LNCaP clone FGC (cell line): ENCODE measurements around the gene YIPF5.

Source experiments
- DNase-seq: peaks from one replicate; pipeline ENCODE4 v3.0.0-alpha.2; 2011; ENCODE audit warnings: low read depth
- H3K4me3 ChIP-seq: 2 replicates; pipeline ENCODE4 v1.5.1; 2011; ENCODE audit warnings: mild to moderate bottlenecking, low read depth, low read length, control low read depth
- TF ChIP-seq, protein P1 (sequence below): IDR thresholded peaks from 2 replicates; pipeline ENCODE4 v1.5.1; 2012; ENCODE audit warnings: mild to moderate bottlenecking; ENCODE audit not compliant: control insufficient read depth, insufficient read depth; ENCODE audit errors: extremely low read depth

Gene YIPF5

DNA sequence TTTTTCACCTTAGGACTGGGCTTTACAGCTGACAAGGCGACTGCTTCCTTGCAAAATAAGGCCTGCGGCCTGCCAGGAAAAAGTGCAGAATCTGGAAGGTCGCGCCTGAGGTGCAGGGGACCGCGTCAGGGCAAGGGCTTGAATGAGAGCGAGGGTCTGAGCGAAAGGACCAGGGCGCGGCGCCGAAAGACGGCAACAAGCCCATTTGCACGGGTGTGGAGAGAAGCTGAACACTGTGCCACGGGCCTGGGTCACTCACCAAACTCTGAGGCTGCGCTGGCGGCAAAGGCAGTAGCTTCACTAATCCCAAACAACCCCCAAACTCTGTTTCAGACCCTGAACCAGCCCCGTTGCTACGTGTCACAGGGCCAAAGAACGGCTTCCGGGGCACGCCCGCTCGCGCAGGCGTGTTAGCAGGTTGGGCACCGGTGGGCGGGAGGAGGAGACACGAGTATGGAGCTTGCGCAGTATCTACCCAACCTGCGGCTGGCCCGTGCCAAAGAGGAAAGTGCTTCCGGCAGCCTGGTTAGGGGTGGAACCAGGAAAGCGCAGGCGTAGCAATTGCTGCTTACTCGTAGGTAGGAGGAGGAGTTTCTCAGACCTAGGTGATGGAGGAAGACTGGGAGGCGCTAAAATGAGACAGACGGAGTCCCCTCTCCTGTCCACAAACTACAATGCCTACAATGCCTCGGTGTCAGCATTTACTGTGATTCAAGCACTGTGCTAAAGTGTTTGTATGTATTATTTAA lies at the start of gene YIPF5, which contains the start of gene KCTD16:
YIPF5 (minus strand) TSS at position 384 of the 749 bp plus-strand sequence. CDS start 704 bp downstream, outside the sequence.
KCTD16 (plus strand) TSS at position 598 of the 749 bp plus-strand sequence.
- TF ChIP-seq, protein P1, sequence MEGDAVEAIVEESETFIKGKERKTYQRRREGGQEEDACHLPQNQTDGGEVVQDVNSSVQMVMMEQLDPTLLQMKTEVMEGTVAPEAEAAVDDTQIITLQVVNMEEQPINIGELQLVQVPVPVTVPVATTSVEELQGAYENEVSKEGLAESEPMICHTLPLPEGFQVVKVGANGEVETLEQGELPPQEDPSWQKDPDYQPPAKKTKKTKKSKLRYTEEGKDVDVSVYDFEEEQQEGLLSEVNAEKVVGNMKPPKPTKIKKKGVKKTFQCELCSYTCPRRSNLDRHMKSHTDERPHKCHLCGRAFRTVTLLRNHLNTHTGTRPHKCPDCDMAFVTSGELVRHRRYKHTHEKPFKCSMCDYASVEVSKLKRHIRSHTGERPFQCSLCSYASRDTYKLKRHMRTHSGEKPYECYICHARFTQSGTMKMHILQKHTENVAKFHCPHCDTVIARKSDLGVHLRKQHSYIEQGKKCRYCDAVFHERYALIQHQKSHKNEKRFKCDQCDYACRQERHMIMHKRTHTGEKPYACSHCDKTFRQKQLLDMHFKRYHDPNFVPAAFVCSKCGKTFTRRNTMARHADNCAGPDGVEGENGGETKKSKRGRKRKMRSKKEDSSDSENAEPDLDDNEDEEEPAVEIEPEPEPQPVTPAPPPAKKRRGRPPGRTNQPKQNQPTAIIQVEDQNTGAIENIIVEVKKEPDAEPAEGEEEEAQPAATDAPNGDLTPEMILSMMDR, result no peak
- peak within 1 kb of the TSS; percentile 87 for H3K4me3 ChIP-seq
- DNase-seq, result peak; percentile 95

DNA sequence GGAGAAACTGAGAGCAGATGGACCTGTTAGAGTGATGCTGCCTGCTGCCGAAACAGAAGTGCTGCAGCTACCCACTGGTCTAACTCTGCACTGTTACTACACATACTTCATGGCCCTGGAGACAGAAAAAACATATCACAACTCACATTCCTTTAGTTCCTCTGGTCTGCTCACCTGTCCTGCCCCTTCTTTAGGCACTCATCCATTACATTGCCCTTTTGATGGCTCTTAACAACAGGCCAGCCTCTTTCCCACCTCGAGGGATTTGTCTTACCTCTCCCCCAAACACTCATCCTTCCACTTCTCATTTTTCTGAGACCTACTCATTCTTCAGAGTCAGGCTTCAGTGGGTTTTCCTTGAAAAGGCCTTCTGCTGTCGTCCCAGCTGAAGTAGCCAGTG lies 49.4 kb upstream of the YIPF5 start:
- H3K4me3 ChIP-seq, result no peak overlapping the region
- TF ChIP-seq, protein P1, result no peak
- no peak for DNase-seq

DNA sequence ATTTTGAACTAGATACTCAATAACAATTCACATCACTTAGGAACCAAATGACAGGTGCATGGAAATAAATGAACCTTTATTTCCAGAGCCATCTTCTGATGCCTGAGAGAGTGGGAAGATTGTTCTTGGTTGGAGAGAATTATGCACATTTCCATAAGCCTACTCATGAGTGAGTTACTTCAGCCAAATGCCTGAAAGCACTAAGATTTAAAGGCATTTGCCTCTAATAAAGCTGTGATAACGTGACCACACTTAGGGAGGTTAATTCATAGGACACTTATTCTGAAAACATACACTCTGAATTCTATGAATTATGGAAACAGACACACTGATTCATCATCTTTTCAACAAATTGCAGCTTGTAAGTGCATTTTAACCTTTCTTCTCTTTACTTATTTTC lies 40.2 kb upstream of the YIPF5 start:
- TF ChIP-seq, protein P1, result no peak
- DNase-seq, result no peak
- H3K4me3 ChIP-seq, result no peak overlapping the region

DNA sequence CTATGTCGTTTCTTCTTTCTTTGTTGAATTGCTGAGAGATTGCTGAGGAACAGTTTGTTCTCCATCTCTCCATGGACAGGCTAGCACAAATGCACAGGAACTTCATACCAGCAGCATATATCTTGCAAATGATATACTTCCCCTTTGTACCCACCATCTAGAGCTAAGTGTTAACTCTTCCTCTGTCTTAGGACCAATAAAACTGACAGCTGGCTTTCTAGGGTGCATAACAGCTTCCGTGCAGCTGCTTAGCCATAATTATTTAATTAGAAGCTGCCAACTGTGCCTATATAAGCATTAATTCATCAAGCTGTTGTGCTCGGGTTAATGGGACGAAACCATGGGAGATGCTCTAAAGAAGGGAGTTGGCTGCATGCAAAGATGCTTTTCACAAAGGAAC lies 38.9 kb upstream of the YIPF5 start:
- DNase-seq, result no peak
- H3K4me3 ChIP-seq, result no peak overlapping the region
- TF ChIP-seq, protein P1, result no peak

DNA sequence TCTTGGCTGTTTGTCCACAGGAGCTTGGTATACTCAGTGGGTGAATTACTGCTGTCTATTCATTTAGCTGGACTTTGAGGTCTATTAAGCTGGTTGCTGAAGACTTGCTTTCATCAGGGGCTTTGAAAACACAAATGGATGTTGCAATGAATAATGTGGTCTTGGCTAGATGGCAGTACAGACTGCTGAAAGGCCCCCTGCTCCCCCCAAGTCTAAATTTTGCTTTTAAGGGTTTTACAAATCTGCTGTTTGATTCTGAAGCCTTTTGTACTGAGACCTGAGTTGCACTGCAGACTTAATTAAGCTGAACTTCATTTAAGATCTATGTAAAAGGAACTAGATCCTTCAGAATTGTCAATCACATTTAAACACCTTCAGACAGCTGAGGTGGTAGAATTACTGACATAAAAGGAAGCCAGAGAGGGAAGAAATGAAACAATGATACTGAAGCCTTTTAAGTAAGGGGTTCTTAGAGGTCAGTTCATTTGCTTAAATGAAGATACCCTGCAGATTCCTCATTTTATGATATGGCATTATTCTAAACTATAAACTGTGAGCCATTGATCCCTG lies 37.5 kb upstream of the YIPF5 start:
- TF ChIP-seq, protein P1, result no peak
- no peak for DNase-seq
- no peak overlapping the region for H3K4me3 ChIP-seq

DNA sequence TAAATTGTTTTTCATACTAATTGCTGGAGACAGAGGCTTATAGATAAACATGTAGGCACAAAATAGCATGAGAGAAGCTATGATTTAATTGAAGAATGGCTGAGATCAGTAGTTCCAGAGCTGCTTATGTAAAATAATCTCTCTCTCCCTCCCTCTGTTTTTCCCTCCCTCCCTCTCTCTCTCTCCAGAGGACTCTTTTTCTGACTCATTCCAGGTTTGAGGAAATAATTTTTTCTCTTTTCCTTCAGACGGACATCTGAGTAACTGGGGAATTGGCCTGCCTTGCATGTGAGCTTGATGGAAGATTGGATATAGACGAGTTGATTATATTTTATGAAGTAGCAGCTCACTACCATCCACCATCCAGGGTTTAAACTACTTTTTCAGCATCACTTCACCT lies 35.7 kb upstream of the YIPF5 start:
- no peak for DNase-seq
- TF ChIP-seq, protein P1, result no peak
- H3K4me3 ChIP-seq, result no peak overlapping the region
